ENCODE results near the gene OR10A4.
"Not testable (repeated sequence)": the region's sequence is repeated elsewhere in the genome, so short reads cannot be mapped to it uniquely, and the experiment has no call there.

OR10A4 gene

GRCh38 chr11:6900327-6900999, 24.0 kb downstream of the OR10A4 start:
- no peak for DNase-seq

DNA sequence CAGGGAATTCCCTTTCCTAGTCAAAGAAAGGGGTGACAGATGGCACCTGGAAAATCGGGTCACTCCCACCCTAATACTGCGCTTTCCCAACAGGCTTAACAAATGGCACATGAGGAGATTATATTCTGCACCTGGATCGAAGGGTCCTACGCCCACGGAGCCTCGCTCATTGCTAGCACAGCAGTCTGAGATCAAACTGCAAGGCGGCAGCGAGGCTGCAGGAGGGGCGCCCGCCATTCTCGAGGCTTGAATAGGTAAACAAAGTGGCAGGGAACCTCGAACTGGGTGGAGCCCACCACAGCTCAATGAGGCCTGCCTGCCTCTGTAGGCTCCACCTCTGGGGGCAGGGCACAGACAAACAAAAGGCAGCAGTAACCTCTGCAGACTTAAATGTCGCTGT, 28.4 kb downstream of the OR10A4 start:
- DNase-seq: not testable (repeated sequence)

- DNase-seq: no peak
These were observed 35.0 kb downstream of the OR10A4 start for GRCh38 chr11:6911378-6911777.

DNA sequence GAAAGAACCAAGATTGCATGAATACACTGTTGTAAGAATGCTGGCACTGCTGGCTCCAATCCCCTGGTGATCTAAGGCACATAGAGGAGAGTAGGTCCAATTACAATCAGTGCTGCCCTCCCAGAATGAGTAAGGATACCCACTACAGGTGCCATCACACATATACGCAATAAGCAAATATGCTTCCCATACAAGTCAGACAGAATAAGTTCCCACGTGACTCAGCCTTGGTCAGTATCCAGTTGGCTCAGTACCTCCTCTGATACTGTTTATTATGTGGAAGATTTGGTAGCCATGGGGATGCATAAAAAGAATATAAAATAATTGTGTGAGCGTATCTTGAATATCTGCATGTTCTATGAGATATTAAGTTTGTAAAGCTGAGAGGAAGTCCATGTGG, 35.5 kb downstream of the OR10A4 start:
- no peak for DNase-seq

DNA sequence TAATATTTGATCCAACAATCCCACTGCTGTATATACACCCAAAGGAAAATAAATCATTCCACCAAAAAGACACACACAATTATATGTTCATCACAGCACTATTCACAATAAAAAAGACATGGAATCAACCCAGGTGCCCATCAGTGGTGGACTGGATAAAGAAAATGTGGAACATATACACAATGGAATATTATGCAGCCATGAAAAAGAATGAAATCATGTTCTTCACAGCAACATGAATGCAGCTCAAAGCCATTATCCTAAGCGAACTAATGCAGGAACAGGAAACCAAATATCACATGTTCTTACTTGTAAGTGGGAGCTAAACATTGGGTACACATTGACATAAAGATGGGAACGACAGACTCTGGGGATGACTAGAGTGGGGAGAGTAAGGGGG, 43.3 kb downstream of the OR10A4 start:
- no peak for DNase-seq

GRCh38 chr11:6920702-6921101, 44.3 kb downstream of the OR10A4 start, which contains the start of gene OR2D3:
Gene OR2D3, plus strand, starts transcription at chr11:6921002. Its CDS starts 0 bp downstream, at chr11:6921002.
- no peak for DNase-seq

- no peak for DNase-seq
These were observed 48.7 kb downstream of the OR10A4 start for GRCh38 chr11:6925007-6925577.

DNA sequence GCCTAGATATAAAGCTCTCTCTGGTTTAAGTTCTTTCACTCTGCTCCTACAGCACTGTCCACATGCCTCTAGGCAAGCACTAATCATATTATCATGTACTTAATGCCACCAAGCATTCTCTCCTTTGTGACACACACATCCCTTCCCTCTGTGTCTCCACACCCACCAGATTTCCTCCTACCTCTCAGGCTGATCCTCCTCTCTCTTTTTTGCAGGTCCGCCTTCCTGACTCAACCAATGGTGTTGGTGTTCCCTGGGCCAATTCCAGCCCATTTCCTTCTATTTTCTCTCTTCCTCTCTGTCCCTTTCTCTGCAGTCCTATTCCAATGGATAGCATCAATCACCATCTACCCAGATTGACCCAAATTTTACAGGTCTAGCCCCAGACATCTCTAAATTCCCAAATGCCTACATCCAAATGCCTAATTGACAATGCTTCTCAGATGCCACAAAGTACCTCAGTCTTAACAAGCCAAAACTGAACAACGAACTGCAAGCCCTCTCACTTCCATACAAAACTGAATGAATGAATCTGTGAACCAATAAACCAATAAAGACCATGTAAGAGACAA, 49.3 kb downstream of the OR10A4 start:
- DNase-seq: peak; percentile 33

DNA sequence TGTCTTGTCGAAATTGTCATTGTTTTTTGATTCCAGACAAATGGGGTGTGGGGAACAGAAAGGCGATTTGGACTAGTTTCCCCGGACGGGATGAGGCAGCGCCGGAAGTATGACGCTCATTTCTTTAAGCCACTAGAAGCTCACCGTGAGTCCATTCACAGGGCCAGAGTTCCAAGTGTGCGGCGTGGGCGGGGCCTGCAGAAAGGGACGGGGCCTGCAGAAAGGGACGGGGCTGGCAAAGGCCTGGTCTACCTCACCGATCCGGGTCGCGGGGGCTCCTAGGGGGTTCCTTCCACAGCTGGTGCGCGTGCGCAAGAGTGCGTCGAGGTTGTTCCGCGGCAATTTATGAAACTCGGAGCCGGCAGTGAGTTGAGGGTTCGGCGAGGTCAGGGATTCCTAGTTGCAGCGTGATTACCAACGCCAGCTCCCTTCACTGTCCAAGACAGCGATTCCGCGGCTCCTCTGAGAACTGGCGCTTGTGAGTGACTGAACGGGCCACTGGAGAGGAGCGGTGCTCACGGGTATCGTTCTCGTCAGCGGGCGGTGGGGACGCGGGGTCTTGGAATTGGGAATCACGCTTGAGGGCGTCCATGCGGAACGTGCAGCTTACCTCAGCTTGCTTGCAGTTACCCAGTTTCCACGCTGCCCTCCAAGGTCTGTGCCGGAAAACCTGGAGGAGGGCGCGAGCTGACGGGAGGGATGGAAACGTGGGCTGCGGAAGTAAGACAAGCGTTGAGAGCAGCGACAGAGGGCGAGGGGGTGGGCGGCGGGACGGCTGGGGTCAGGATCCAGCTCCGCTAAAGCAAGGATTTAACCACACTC, 50.0 kb downstream of the OR10A4 start, which contains the start of gene ZNF215:
Gene ZNF215 (plus strand): TSS at position 219 of the 822 bp plus-strand sequence. CDS start 5,847 bp downstream, outside the sequence.
- peak; percentile 84 for DNase-seq

DNA sequence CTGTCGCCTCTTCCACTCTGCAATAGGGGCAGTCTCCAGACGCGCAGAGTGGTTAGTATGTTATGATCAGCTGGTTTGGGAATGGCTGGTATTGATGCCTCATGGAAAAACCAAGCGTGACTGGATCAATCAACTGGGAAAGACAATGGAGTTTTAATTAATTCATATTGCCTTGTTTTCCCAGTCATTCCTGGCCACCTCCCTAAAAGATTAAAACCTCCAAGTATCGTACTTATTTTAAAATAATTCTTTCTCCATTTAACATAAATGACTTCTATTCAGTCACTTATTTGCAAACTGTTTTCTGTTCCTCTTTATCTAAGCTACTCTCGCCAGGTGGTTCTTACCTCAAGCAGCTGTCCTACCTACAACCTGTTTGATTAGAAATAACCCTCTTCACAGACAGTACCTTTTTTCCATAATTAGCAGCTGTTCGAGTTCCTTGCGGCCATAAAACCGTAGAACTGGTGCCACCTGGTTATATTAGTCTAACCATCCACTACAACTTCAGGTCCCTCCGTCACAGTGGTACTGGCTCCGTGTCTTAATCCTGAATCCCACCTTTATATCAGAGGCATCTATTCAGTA, 50.7 kb downstream of the OR10A4 start:
- no peak for DNase-seq

Data from fibroblast of skin of back (primary cell).